ENCODE results near the gene SKI.

The SKI gene

GRCh38 chr1:2248854-2249558 lies 20.9 kb downstream of the SKI start:
- TF ChIP-seq, protein P1, sequence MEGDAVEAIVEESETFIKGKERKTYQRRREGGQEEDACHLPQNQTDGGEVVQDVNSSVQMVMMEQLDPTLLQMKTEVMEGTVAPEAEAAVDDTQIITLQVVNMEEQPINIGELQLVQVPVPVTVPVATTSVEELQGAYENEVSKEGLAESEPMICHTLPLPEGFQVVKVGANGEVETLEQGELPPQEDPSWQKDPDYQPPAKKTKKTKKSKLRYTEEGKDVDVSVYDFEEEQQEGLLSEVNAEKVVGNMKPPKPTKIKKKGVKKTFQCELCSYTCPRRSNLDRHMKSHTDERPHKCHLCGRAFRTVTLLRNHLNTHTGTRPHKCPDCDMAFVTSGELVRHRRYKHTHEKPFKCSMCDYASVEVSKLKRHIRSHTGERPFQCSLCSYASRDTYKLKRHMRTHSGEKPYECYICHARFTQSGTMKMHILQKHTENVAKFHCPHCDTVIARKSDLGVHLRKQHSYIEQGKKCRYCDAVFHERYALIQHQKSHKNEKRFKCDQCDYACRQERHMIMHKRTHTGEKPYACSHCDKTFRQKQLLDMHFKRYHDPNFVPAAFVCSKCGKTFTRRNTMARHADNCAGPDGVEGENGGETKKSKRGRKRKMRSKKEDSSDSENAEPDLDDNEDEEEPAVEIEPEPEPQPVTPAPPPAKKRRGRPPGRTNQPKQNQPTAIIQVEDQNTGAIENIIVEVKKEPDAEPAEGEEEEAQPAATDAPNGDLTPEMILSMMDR (conservative IDR thresholded peaks at IDR 0.05; ENCODE audit: low read depth, low read length): no peak
- no peak overlapping the region for H3K4me3 ChIP-seq (ENCODE audit: low read depth, low read length)
- no peak for DNase-seq (ENCODE audit: low read depth)

- no peak for DNase-seq (ENCODE audit: low read depth)
- no peak overlapping the region for H3K4me3 ChIP-seq (ENCODE audit: low read depth, low read length)
- TF ChIP-seq, protein P1 (conservative IDR thresholded peaks at IDR 0.05; ENCODE audit: low read depth, low read length): no peak
Observed at GRCh38 chr1:2249559-2249906, 21.4 kb downstream of the SKI start.

DNA sequence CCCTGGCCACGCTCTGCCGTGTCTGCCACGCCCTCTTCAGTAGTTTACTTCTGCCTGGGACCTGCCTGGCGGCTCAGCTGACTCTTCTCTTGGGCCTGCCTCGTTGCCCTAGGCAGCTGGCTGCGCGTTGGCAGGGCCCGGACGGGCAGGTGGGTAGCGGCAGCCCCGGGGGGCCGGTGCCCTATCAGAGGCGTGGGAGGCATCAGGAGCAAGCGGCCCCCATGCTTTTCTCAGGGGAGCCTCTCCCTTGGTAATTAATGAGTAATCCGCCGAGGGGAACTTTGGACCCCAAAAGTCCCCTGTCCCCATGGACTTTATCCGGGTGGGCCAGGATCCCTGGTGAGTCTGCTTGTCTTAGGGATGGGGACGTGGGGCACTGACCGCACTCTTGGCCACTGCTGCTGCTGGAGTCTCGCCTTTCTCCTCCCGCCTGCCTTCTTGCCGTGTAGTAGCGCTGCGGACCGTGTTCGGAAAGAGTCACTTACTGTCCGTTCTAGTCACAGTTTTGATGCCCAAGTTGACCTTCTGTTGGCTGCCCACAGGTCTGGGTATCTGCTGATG lies 22.7 kb downstream of the SKI start:
- no peak for DNase-seq (ENCODE audit: low read depth)
- no peak overlapping the region for H3K4me3 ChIP-seq (ENCODE audit: low read depth, low read length)
- TF ChIP-seq, protein P1 (conservative IDR thresholded peaks at IDR 0.05; ENCODE audit: low read depth, low read length): no peak

DNA sequence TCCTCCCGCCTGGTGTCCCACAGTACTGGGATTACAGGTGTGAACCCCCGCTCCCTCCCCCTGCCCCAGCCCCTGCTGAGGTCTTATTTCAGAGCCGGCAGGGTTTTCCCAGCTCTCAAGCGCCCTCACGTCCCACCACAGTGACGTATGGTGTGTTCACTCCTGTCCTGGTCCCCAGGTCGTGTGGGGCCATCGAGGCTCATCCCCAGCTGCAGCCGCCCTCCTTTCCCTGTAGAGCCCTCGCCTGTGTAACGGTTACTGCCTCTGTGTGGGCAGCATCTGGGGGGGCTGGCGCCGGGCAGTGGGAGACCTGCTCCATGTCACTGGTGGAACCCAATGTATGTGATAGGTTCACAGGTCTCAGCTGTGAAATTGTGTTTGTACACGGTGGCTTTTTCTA lies 23.2 kb downstream of the SKI start:
- TF ChIP-seq, protein P1 (conservative IDR thresholded peaks at IDR 0.05; ENCODE audit: low read depth, low read length): no peak
- DNase-seq (ENCODE audit: low read depth): no peak
- no peak overlapping the region for H3K4me3 ChIP-seq (ENCODE audit: low read depth, low read length)

DNA sequence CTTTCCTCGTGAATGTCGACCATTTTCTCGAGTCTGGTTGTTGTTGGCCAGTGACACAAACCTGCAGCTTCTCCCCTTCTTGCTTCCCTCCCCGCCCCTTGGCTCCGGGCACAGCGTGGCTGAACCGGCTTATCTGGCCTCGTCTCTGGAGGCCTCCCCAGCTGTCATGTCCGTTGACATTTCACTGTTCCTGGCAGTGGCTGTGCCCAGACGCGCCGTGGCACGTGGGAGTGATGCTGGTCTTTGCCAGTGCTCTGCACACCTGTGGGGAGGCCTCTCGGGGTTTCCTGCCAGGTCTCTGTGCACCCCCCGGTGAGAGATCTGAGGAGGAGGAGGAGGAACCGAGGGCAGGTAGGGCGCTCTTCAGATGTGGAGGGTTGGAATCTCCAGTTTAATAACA lies 23.7 kb downstream of the SKI start:
- H3K4me3 ChIP-seq (ENCODE audit: low read depth, low read length): no peak overlapping the region
- TF ChIP-seq, protein P1 (conservative IDR thresholded peaks at IDR 0.05; ENCODE audit: low read depth, low read length): no peak
- no peak for DNase-seq (ENCODE audit: low read depth)

- no peak overlapping the region for H3K4me3 ChIP-seq (ENCODE audit: low read depth, low read length)
- TF ChIP-seq, protein P1 (conservative IDR thresholded peaks at IDR 0.05; ENCODE audit: low read depth, low read length): no peak
- no peak for DNase-seq (ENCODE audit: low read depth)
Observed at GRCh38 chr1:2252423-2252822, 24.3 kb downstream of the SKI start.

All from choroid plexus epithelial cell (primary cell).